GM18951 (cell line): ENCODE results near the gene ZNF778.
"Not testable (repeated sequence)": the region's sequence is repeated elsewhere in the genome, so short reads cannot be mapped to it uniquely, and the experiment has no call there.

Experiments used
- POLR2A ChIP-seq: IDR thresholded peaks from 4 replicates; pipeline ENCODE4 v1.6.1; 2011; ENCODE audit warnings: mild to moderate bottlenecking; ENCODE audit not compliant: insufficient read length, insufficient read depth; ENCODE audit errors: extremely low read depth
- in situ Hi-C: fragments of 300-500 bp; cut with MboI; formaldehyde crosslinking; loops from one replicate; pipeline ENCODE4 v1.12.0; 2022; ENCODE audit warnings: low sequenced_read_pairs, mixed read lengths, inconsistent platforms; ENCODE audit not compliant: unreplicated experiment

The ZNF778 gene

DNA sequence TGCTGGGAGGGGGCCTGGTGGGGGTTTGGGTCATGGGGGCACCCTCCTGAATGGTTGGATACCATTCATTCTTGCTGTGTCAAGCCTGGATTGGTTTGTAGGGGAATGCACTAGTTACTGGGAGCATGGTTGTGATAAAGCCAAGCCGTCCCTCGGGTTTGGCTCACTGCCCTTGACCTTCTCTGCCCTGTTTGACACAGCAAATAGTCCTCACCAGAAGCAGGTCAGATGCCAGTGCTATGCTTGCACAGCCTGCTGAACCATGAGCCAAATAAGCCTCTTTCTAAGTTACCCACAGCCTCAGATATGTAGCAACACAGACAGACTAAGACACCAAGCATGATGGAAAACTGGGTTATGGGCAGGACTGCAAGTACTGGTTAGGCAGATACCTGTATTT, 14.6 kb downstream of the ZNF778 start:
- in situ Hi-C loops, result no loop called here
- no peak for TF ChIP-seq POLR2A

DNA sequence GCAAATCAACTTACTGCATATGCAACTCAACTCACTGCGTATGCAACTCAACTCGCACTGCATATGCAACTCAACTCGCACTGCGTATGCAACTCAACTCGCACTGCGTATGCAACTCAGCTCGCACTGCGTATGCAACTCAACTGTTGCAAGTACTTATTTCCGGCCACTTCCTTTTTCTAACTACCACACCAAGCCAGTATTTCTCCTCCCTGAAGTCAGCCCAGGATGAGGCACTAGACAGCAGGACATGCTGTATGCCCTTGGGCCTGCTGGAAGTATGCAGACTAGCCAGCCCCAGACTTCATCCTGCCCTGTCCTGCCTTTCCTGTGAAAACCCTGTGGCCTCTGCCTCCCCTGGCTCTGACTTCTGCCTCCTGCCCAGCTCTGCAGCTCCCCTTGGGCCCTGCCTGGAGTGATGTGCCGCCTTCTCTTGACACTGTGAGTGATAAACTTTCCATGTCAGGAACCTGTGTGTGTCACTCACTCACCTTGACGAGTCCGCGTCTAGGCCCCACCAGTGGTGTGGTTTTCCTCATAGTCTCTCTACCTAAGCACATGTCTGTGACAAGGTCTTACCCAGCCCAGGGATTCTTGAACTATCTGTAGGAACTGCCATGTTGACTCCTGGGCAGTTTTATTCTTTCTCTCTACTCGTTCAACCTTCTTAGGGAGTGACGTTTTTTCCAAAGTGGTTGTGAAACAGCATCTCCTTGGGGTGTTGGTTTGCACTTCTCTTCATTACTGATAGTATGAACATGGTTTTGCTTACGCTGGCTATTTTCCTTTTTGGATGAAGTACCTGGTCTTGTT, 16.4 kb downstream of the ZNF778 start:
- no peak for TF ChIP-seq POLR2A
- in situ Hi-C loops, result no loop called here

DNA sequence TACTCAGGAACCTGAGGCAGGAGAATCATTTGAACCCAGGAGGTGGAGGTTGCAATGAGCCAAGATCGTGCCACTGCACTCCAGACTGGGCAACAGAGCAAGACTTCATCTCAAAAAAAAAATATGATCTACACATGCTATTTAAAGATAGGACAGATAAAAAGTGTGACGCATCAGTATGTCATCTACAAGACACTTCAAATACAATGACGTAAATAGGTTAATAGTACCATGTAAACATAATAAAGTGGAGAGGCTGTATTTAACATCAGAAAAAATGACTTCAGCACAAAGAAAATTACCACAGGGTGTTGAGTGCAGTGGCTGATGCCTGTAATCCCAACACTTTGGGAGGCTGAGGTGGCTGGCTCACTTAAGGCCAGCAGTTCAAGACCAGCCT, 20.2 kb downstream of the ZNF778 start:
- in situ Hi-C loops, result no loop called here
- TF ChIP-seq POLR2A, result no peak

DNA sequence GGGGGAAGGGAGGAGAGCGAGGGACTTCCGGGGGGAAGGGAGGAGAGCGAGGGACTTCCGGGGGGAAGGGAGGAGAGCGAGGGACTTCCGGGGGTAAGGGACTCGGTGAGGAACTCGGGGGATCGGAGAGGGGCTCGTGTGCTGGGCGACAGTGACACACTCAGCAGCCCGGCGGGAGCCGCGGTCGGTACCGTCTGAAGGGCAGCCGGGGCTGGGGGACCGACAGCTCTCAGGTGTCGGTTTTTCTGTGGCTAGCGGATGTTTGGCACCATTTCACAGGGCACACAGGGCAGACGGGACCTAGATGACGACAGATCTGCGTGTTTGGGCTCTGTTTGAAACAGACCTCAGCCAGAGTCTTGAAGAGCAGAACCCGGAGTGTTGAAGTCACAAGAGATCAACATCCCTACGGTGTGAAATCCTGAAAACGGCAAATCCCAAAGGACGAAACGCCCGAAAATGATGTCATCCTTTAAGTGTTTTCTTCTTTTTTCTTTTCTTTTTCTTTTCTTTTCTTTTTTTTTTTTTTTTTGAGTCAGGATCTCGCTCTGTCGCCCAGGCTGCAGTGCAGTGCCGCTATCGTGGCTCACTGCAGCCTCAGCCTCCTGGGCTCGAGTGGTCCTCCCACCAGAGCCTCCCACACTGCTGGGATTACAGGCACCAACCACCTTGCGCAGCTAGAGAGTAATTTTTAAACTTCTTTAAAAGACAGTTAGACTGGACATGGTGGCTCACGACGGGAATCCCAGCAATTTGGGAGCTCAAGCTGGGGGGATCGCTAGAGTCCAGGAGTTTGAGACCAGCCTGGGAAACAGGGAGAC, 23.9 kb downstream of the ZNF778 start:
- peak; percentile 96 for TF ChIP-seq POLR2A
- in situ Hi-C loops, result no loop called here

DNA sequence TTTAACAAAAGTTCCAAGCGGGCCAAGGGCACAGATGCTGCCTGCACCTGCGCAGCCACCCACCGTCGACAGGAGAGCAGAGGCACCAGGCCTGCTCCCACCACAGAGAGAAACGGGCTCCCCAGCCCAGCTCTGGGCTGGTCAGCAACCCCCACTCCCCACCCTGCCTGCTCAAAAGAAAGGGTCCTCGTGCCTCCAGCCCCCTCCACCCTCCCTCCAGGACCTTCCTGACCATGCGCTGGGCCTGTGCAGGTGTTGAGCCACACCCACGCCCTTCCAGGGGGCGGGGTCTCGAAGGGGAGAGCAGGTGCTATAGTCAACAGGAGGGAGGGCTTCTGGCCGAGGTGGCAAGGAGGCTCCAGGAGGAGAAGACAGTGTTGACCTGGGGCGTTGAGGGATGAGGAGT, 25.3 kb downstream of the ZNF778 start:
- no peak for TF ChIP-seq POLR2A
- in situ Hi-C loops, result no loop called here

DNA sequence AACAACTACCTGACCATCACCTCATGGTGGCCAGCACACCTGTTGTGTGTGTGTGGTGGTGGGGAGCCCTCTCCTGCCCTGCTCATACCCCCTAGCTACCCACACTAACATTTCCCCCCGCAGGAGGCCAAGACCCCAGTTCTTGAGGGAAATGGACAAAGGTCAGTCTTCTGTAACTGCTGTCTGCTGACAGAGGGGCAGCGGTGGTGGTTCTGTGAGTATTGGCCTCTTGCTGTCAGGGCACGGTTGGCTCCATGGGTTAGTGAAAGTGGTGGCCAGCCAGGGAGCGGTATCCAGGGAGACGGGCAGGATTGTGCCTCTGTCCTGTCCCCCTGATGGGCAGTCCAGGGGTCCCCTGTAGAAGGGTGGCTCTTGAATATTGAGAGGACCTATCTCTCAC, 26.2 kb downstream of the ZNF778 start:
- in situ Hi-C loops, result no loop called here
- TF ChIP-seq POLR2A, result no peak

DNA sequence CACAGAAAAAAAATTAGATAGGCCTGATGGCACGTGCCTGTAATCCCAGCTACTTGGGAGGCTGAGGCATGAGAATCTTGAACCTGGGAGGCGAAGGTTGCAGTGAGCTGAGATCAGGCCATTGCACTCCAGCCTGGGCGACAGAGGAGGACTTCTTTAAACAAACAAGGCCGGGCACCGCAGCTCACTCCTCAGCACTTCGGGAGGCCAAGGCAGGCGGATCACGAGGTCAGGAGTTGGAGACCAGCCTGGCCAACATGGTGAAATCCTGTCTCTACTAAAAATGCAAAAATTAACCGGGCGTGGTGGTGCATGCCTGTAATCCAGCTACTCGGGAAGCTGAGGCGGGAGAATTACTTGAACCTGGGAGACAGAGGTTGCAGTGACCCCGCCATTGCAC, 26.8 kb downstream of the ZNF778 start:
- in situ Hi-C loops, result not testable (repeated sequence)

DNA sequence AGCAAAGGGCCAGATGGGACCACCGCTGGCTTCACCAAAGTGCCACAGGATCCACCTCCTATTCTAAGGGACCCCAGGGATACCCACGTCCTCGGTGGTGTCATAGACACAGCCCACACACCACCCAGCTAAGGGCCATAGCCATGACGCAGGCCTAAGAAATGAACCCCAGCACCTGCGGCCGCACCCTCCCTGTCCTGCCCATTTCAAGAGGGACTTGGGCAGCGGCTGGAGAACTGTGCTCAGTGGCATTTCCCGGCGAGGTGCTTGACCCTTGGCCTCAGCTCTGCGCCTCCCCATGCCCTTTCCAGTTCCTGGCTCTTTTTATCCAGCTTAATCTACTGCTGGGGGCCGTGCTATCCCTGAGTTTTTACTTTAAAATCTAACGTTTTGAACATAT, 27.3 kb downstream of the ZNF778 start:
- in situ Hi-C loops, result no loop called here
- no peak for TF ChIP-seq POLR2A

DNA sequence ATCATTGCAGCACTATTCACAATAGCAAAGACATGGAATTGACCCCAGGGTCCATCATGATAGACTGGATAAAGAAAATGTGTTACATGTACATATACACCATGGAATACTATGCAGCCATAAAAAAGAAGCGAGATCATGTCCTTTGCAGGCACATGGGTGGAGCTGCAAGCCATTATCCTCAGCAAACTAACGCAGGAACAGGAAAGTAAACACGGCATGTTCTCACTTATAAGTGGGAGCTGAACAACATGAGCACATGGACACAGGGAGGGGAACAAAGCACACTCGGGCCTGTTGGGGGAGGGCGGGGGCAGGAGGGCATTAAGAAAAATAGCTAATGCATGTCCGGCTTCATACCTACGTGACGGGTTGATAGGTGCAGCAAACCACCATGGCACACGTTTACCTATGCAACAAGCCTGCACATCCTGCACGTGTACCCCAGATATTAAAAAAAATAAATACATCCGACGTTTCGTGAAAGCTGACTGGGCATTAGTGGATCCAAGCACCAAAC, 28.9 kb downstream of the ZNF778 start:
- in situ Hi-C loops, result no loop called here
- TF ChIP-seq POLR2A, result no peak

DNA sequence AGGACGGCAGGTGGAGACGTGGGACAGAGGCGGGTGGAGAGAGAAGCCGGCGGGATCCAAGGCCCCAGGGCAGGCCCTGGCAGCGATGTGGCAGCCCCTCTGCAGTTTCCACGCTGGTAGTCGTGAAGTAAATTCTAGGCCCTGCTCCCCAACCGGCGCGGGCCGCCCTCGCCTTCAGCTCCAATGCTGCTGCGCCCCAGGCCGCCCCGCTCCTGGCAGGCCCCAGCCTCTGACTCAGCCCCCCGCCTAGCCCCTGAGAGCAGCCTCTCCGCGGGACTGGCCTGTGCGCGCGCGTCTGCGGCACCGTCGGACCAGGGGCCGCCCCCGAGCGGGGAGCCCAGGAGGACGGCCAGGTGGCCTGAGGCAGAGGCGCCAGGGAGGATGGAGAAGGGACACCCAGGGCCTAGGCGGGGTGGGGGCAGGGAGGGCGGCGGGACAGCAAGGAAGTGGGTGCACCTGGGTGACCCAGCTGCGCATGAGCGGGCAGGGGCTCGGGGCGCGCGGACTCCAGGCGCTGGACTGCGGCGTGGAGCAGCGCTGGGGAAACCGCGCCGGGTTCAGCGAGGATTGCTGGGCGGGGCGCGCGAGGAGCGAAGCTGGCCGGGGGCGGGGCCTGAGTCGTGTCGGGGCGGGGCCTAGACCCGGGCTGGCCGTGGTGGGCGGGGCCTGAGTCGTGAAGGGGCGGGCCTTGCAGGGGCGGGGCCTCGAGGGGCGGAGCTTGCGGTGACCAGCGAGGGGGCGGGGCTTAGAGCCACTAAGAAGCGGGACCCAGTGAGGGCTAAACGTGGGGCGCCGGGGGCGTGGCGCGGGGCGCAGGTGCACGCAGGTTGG, 29.6 kb downstream of the ZNF778 start:
- TF ChIP-seq POLR2A, result peak; percentile 16
- in situ Hi-C loops, result no loop called here

DNA sequence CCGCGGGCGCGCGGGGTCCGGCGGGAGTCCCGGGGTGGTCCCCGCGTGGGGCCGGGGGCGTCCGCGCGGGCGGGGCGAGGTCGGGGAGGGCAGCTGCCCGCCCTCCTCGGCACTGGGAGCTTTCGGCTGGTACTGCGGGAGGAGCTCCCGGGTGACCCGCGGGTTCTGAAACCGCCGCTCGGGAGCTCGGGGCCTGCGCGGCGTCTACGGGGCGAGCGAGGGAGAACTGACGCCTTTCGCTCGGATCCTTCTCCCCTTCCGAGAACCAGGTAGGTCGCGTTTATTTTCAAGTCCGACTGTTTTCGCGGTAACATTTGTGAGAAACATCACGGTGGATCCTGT, 30.2 kb downstream of the ZNF778 start:
- in situ Hi-C loops, result not testable (repeated sequence)

DNA sequence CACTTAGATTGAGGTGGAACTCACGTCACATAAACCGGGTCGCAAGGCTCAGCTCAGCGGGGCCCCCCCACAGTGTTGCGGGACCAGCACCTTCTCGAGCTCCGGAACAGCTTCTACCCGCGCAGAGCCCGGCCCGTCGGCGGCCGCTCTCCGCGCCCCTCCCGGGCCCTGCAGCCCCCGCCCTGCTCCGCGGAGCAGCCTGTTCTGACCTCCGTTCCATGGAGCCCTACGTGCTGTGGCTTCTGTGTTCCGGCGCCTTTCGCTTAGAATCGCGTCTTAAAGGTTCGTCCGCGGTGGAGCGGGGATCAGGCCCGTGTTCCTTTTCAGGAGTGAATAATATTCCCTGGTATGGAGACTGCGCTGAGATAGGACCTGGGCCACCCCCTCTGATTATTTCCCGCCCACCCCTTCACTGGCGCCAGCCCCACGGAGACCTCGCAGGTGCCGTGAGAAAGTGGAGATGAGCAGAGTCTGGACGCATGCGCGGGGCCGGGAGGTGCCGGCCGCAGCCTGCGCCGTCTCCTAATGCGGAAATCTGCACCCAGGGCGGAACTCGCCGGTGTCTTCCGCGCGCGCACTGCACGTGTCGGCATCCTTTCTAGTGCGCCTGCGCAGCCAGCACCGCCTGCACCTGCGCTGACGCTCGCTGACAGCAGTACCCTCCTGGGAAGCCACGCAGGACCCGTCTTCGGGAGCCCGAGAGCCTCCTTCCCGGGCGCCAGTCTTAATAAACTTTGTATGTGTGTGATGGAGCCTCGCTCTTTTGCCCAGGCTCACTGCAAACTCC, 30.9 kb downstream of the ZNF778 start:
- TF ChIP-seq POLR2A, result no peak
- in situ Hi-C loops, result no loop called here
